K562 (cell line): ENCODE data around the gene ELF1. TPM values are rescaled to one million over a fixed set of nuclear protein-coding genes. Genes with fewer than 3 reads are reported as not detected.
A peak's percentile ranks its signal among the peaks of the same experiment; 100 is the strongest.

ENCODE experiments used
- CCAR2 ChIP-seq: fragments of 200-400 bp; formaldehyde crosslinking; IDR thresholded peaks from 2 replicates; pipeline ENCODE4 v1.6.1; 2017; ENCODE audit warnings: mild to moderate bottlenecking, low read depth, low read length
- EHMT2 ChIP-seq: fragments of 450-650 bp; IDR thresholded peaks from 2 replicates; pipeline ENCODE4 v1.6.1; 2018; ENCODE audit warnings: antibody characterized with exemption
- ESRRA ChIP-seq: fragments of 450-650 bp; IDR thresholded peaks from 2 replicates; pipeline ENCODE4 v1.6.1; 2014; ENCODE audit warnings: low read depth, mild to moderate bottlenecking, moderate library complexity, borderline replicate concordance
- HDAC2 ChIP-seq: fragments of 450-650 bp; IDR thresholded peaks from 2 replicates; pipeline ENCODE4 v1.6.1; 2016; ENCODE audit warnings: mild to moderate bottlenecking
- HDAC6 ChIP-seq: IDR thresholded peaks from 2 replicates; pipeline ENCODE4 v1.6.1; 2012; ENCODE audit warnings: low read depth, mild to moderate bottlenecking, control low read depth, inconsistent platforms, low read length, moderate library complexity
- KLF1 ChIP-seq: fragments of 450-650 bp; IDR thresholded peaks from 2 replicates; pipeline ENCODE4 v1.6.1; 2016; ENCODE audit warnings: missing genetic modification characterization, missing compliant biosample characterization
- MTA3 ChIP-seq: fragments of 450-650 bp; formaldehyde crosslinking; IDR thresholded peaks from 2 replicates; pipeline ENCODE4 v1.6.1; 2017; ENCODE audit warnings: mild to moderate bottlenecking, borderline replicate concordance
- MTF1 ChIP-seq: fragments of 250-450 bp; sonication (Bioruptor Pico); IDR thresholded peaks from 2 replicates; pipeline ENCODE4 v1.9.0; 2021; ENCODE audit warnings: moderate library complexity, mild to moderate bottlenecking, inconsistent platforms, borderline replicate concordance
- NBN ChIP-seq: fragments of 450-650 bp; IDR thresholded peaks from 2 replicates; pipeline ENCODE4 v1.6.1; 2016; ENCODE audit warnings: low read depth, mild to moderate bottlenecking
- NFE2L1 ChIP-seq: fragments of 450-650 bp; IDR thresholded peaks from 2 replicates; pipeline ENCODE4 v1.6.1; 2016; ENCODE audit warnings: missing genetic modification characterization, low read depth, mild to moderate bottlenecking, missing compliant biosample characterization, moderate library complexity, borderline replicate concordance
- NFIC ChIP-seq: fragments of 450-650 bp; IDR thresholded peaks from 2 replicates; pipeline ENCODE4 v1.6.1; 2017; ENCODE audit warnings: mild to moderate bottlenecking, inconsistent platforms
- PHF20 ChIP-seq: fragments of 450-650 bp; IDR thresholded peaks from 2 replicates; pipeline ENCODE4 v1.6.1; 2018; ENCODE audit not compliant: partially characterized antibody
- PTRF ChIP-seq: fragments of 450-650 bp; IDR thresholded peaks from 2 replicates; pipeline ENCODE4 v1.6.1; 2016; ENCODE audit warnings: mild to moderate bottlenecking, missing genetic modification characterization, missing compliant biosample characterization
- RBM25 ChIP-seq: fragments of 200-400 bp; formaldehyde crosslinking; IDR thresholded peaks from 2 replicates; pipeline ENCODE4 v1.6.1; 2018; ENCODE audit warnings: low read length, low read depth, moderate library complexity; ENCODE audit not compliant: severe bottlenecking
- SMAD3 ChIP-seq: fragments of 450-650 bp; formaldehyde crosslinking; conservative IDR thresholded peaks from 2 replicates; pipeline ENCODE4 v1.4.0; 2020; ENCODE audit warnings: mild to moderate bottlenecking
- SP1 ChIP-seq: sonication (generic); formaldehyde crosslinking; IDR thresholded peaks from 2 replicates; pipeline ENCODE4 v1.8.1; 2022; ENCODE audit warnings: mild to moderate bottlenecking, missing genetic modification reagents
- SPI1 ChIP-seq: IDR thresholded peaks from 2 replicates; pipeline ENCODE4 v1.6.1; 2011; ENCODE audit warnings: low read depth, low read length, control low read depth, borderline replicate concordance
- TBP ChIP-seq: optimal IDR thresholded peaks from 2 replicates; pipeline ENCODE3; 2011; ENCODE audit warnings: low read depth, low read length, improper control_type of control experiment
- TRIM28 ChIP-seq: fragments of 450-650 bp; IDR thresholded peaks from 2 replicates; pipeline ENCODE4 v1.6.1; 2017
- ZNF699 ChIP-seq: fragments of 250-450 bp; sonication (Bioruptor Pico); IDR thresholded peaks from 2 replicates; pipeline ENCODE4 v1.8.0; 2021; ENCODE audit warnings: mild to moderate bottlenecking, moderate library complexity; ENCODE audit not compliant: insufficient replicate concordance
- polyA plus RNA-seq, 8 experiments: library from polyadenylated mRNA; depleted of rRNA in 4 of 8; stranded (reverse) in 5 of 8; unstranded in 3 of 8; fragments of >200 nt; fragmentation: Nextera tagmentation in 2 of 8; fragmentation: Illumina TruSeq in 1 of 8; extraction: Ambion mirVana in 2 of 8; extraction: Trizol in 1 of 8; gene quantifications; 2 replicates each; pipeline versions ENCODE4 v1.2.1 to v1.2.3, GENCODE V29; 2011 to 2014; ENCODE audit warnings: inconsistent platforms in 1 of 8, missing spikeins in 1 of 8
- total RNA-seq, 7 experiments: library from RNA; depleted of rRNA in 6 of 7; stranded (reverse); fragments of >200 nt in 6 of 7; fragmentation: Illumina TruSeq in 2 of 7; extraction: Trizol in 2 of 7; gene quantifications; 2 replicates each; pipeline versions ENCODE4 v1.2.1 to v1.2.3, GENCODE V29; 2011 to 2021; ENCODE audit warnings: low replicate concordance in 1 of 7
- TF ChIP-seq, protein P1 (sequence below): sonication (generic); formaldehyde crosslinking; IDR thresholded peaks from 2 replicates; pipeline ENCODE4 v1.8.0; 2022; ENCODE audit warnings: missing genetic modification reagents, mild to moderate bottlenecking, moderate library complexity, borderline replicate concordance
- TF ChIP-seq, protein P2 (sequence below): fragments of 450-650 bp; formaldehyde crosslinking; IDR thresholded peaks from 2 replicates; pipeline ENCODE4 v1.4.0; 2020; ENCODE audit warnings: mild to moderate bottlenecking, mixed read lengths
- TF ChIP-seq, protein P3 (sequence below), 2 experiments: IDR thresholded peaks in 1 of 2; conservative IDR thresholded peaks in 1 of 2; 2 replicates each; pipeline ENCODE4 v1.6.1; 2016; ENCODE audit warnings: low read depth in 2 of 2, mild to moderate bottlenecking in 1 of 2, missing compliant biosample characterization in 1 of 2, missing genetic modification characterization in 1 of 2, moderate library complexity in 1 of 2

ELF1 gene
- total and polyA plus RNA-seq, 9 of the 15 experiments (the other 6 are each of a cell fraction or from before 2014, with no cell fraction given): 24.7 to 54.4 (median 33.4) TPM

DNA sequence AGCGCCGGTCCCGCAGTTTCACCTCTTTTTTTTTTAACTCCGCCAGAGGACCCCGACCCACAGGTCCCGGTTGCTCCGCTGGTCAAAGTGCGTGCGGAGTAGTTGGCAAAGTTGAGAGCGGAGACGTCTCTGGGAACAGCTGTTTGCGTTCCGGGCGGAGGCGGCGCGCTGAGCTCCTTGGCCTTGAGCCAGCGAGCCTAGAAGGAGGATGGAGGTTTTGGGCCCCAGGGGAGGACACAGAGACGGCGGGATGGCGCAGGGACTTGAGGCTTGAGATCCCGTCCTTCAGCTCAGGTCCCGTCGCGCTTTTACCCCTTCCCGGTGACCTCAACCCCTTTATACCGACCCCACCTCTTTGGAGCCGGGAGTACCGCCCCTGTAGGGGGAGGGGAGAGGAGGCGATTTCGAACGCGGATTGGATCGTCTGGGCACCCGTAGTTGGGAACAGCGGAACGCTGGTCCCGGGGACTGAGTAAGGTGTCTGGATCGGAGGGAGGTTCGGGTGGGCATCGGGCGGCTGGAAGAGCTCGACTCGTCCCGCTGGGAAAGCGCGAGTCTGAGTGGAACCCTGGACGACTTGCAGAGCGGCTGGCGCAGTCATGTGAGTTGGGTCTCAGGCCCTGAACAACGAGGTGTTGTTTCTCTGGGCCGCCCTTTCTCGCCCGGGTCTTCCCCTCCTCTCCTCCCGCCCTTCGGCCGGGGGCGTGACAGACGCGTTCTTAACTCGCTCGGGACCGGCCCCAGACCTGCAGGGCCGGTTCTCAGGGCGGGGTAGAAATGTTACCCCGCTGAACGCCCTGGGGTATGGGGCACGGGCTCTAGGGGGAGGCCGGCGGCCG is 42.2 kb upstream of the ELF1 start, which contains the start of gene WBP4 (continued):
- TF ChIP-seq, protein P1, sequence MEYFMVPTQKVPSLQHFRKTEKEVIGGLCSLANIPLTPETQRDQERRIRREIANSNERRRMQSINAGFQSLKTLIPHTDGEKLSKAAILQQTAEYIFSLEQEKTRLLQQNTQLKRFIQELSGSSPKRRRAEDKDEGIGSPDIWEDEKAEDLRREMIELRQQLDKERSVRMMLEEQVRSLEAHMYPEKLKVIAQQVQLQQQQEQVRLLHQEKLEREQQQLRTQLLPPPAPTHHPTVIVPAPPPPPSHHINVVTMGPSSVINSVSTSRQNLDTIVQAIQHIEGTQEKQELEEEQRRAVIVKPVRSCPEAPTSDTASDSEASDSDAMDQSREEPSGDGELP (CRISPR knock-in tag): peak; percentile 99
- TF ChIP-seq, protein P2, sequence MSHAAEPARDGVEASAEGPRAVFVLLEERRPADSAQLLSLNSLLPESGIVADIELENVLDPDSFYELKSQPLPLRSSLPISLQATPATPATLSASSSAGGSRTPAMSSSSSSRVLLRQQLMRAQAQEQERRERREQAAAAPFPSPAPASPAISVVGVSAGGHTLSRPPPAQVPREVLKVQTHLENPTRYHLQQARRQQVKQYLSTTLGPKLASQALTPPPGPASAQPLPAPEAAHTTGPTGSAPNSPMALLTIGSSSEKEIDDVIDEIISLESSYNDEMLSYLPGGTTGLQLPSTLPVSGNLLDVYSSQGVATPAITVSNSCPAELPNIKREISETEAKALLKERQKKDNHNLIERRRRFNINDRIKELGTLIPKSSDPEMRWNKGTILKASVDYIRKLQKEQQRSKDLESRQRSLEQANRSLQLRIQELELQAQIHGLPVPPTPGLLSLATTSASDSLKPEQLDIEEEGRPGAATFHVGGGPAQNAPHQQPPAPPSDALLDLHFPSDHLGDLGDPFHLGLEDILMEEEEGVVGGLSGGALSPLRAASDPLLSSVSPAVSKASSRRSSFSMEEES (CRISPR knock-in tag): no peak
- TF ChIP-seq SP1 (peak; percentile 83), SMAD3 (no peak), CCAR2 (no peak), MTA3 (peak; percentile 99), PHF20 (no peak), KLF1 (tag) (peak; percentile 14; the same call in 1 of the 2 replicates), NBN (peak; percentile 36; the same call in 1 of the 2 replicates), NFE2L1 (tag) (no peak), RBM25 (no peak), ZNF699 (CRISPR knock-in tag) (no peak), EHMT2 (no peak), SPI1 (no peak), HDAC6 (no peak), NFIC (peak; percentile 99), MTF1 (CRISPR knock-in tag) (no peak), PTRF (tag) (no peak), TBP (peak; percentile 81), ESRRA (no peak), TRIM28 (0 out of 2 replicates have a peak, but pooled peaks have one; percentile 40), HDAC2 (peak; percentile 37; the same call in 1 of the 2 replicates)
- TF ChIP-seq, protein P3, sequence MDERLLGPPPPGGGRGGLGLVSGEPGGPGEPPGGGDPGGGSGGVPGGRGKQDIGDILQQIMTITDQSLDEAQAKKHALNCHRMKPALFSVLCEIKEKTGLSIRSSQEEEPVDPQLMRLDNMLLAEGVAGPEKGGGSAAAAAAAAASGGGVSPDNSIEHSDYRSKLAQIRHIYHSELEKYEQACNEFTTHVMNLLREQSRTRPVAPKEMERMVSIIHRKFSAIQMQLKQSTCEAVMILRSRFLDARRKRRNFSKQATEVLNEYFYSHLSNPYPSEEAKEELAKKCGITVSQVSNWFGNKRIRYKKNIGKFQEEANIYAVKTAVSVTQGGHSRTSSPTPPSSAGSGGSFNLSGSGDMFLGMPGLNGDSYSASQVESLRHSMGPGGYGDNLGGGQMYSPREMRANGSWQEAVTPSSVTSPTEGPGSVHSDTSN (CRISPR knock-in tag; IDR thresholded peaks at IDR 0.05; ENCODE audit: low read depth): no peak
- TF ChIP-seq, protein P3 (tag; conservative IDR thresholded peaks at IDR 0.05; ENCODE audit: low read depth): no peak
